GM12878 (cell line): ENCODE results near the gene DAPK3. TPM values are rescaled to one million over a fixed set of nuclear protein-coding genes. Genes with fewer than 3 reads are reported as not detected.

Experiments used
- ATAC-seq: fragments of 200-7000 bp; cut with Tn5 transposase; 3 replicates; pipeline ENCODE4 v1.9.1; 2020; ENCODE audit warnings: mild to moderate bottlenecking, moderate library complexity
- BruUV-seq: library from RNA; stranded (reverse); fragments of 400-500 nt; replicated peaks from 2 replicates; lab custom pipeline; 2021; lab: Mats Ljungman, UMichigan
- CTCF ChIA-PET: fragments of 300-600 bp; sonication (Branson Sonifier 250); formaldehyde crosslinking; extraction: SDS; loops from one replicate; lab custom pipeline; 2021; ENCODE audit warnings: inconsistent platforms; lab: Yijun Ruan, JAX
- POLR2A ChIA-PET: fragments of 350-600 bp; formaldehyde crosslinking; extraction: SDS; loops from one replicate; lab custom pipeline; 2021; ENCODE audit warnings: inconsistent platforms; lab: Charles Lee
- RAD21 ChIA-PET: fragments of 300-600 bp; sonication (Branson Sonifier 250); formaldehyde crosslinking; loops from one replicate; lab custom pipeline; 2023; ENCODE audit warnings: antibody characterized with exemption; ENCODE audit not compliant: unreplicated experiment; lab: Charles Lee
- SMC1A ChIA-PET: fragments of 300-600 bp; sonication (Branson Sonifier 250); formaldehyde crosslinking; loops from one replicate; lab custom pipeline; 2023; ENCODE audit not compliant: unreplicated experiment, uncharacterized antibody; lab: Charles Lee
- DNase-seq: peaks from one replicate; pipeline ENCODE4 v3.0.0-alpha.2; 2011; ENCODE audit warnings: low read depth, low spot score
- FAIRE-seq: peaks from 3 replicates; lab custom pipeline; 2011; peaks lifted over from hg19 to GRCh38; lab: Jason Lieb, UNC
- H2AFZ ChIP-seq: 2 replicates; pipeline ENCODE4 v1.6.0; 2011; ENCODE audit warnings: low read depth, low read length, control low read depth; ENCODE audit not compliant: control insufficient read depth
- H3K27ac ChIP-seq: 2 replicates; pipeline ENCODE4 v1.5.1; 2011; ENCODE audit warnings: control low read depth; ENCODE audit not compliant: control insufficient read depth, insufficient read depth
- H3K27me3 ChIP-seq, 2 experiments: replicated peaks in 1 of 2; 2 replicates each; pipeline versions ENCODE4 v1.6.0 to v1.6.1; 2011; ENCODE audit warnings: low read length in 1 of 2; ENCODE audit not compliant: control insufficient read depth in 2 of 2, insufficient read depth in 2 of 2
- H3K36me3 ChIP-seq, 2 experiments: 2 replicates each; pipeline ENCODE4 v1.5.1; 2011; ENCODE audit warnings: low read length in 1 of 2; ENCODE audit not compliant: control insufficient read depth in 2 of 2, insufficient read depth in 2 of 2
- H3K4me1 ChIP-seq: 2 replicates; pipeline ENCODE4 v1.6.1; 2011; ENCODE audit warnings: mild to moderate bottlenecking, low read length, moderate library complexity, mixed read lengths; ENCODE audit not compliant: control insufficient read depth, insufficient read depth
- H3K4me2 ChIP-seq: 2 replicates; pipeline ENCODE4 v1.6.0; 2011; ENCODE audit warnings: control low read depth; ENCODE audit not compliant: control insufficient read depth, insufficient read depth
- H3K4me3 ChIP-seq: fragments of 200-600 bp; sonication (generic); 2 replicates; pipeline ENCODE4 v1.5.1; 2016
- H3K79me2 ChIP-seq: 2 replicates; pipeline ENCODE4 v1.6.0; 2011; ENCODE audit warnings: low read length; ENCODE audit not compliant: control insufficient read depth, insufficient read depth
- H3K9ac ChIP-seq: 2 replicates; pipeline ENCODE4 v1.8.0; 2011; ENCODE audit warnings: low read length, control low read depth, mixed read lengths; ENCODE audit not compliant: control insufficient read depth, insufficient read depth
- H3K9me3 ChIP-seq: replicated peaks from 3 replicates; pipeline ENCODE4 v1.5.1; 2011; ENCODE audit warnings: mild to moderate bottlenecking, low read length; ENCODE audit not compliant: control insufficient read depth, insufficient read depth
- H4K20me1 ChIP-seq: 2 replicates; pipeline ENCODE4 v1.6.0; 2011; ENCODE audit not compliant: control insufficient read depth, insufficient read depth
- SREBF1 ChIP-seq: IDR thresholded peaks from 2 replicates; pipeline ENCODE4 v1.6.1; 2012; ENCODE audit warnings: mild to moderate bottlenecking, low read length
- ZBTB33 ChIP-seq: fragments of 450-650 bp; IDR thresholded peaks from 2 replicates; pipeline ENCODE4 v1.6.1; 2017; ENCODE audit warnings: mild to moderate bottlenecking
- WGBS: methylation state at CpG from one replicate; pipeline ENCODE4 v1.1.6; 2016; ENCODE audit warnings: low lambda C conversion rate; ENCODE audit not compliant: insufficient replicate concordance, insufficient coverage; ENCODE audit errors: missing lambda C conversion rate; 5-methylcytosine and 5-hydroxymethylcytosine counted together
- in situ Hi-C: fragments of 300-500 bp; cut with MboI; formaldehyde crosslinking; loops from 9 replicates; pipeline ENCODE4 v1.14.3; 2018; ENCODE audit warnings: mixed read lengths
- intact Hi-C: fragments of 100-400 bp; cut with micrococcal nuclease; formaldehyde crosslinking; loops from one replicate; pipeline ENCODE4 v1.14.2; 2022; ENCODE audit not compliant: unreplicated experiment
- polyA plus RNA-seq, 11 experiments: library from polyadenylated mRNA; depleted of rRNA in 4 of 11; unstranded in 6 of 11; stranded (reverse) in 5 of 11; fragments of >200 nt; fragmentation: Nextera tagmentation in 4 of 11; fragmentation: Illumina TruSeq in 1 of 11; extraction: Ambion mirVana in 4 of 11; extraction: Trizol in 1 of 11; gene quantifications; 1 replicate in 1 of 11; 2 replicates in 10 of 11; pipeline versions ENCODE4 v1.2.1 to v1.2.3, GENCODE V29; 2011 to 2016; ENCODE audit warnings: inconsistent platforms in 2 of 11, missing spikeins in 2 of 11, low read depth in 1 of 11
- total RNA-seq, 4 experiments: library from RNA; depleted of rRNA in 3 of 4; stranded (reverse); fragments of >200 nt in 3 of 4; fragmentation: Illumina TruSeq in 1 of 4; extraction: Trizol in 1 of 4; gene quantifications; 2 replicates each; pipeline versions ENCODE4 v1.2.1 to v1.2.3, GENCODE V29; 2013 to 2021

The DAPK3 gene
- total and polyA plus RNA-seq, 10 of the 15 experiments (the other 5 are each of a cell fraction or from before 2014, with no cell fraction given), result 0.13 to 46.4 (median 24.8) TPM

- Histone ChIP-seq H3K36me3 (no peaks in the 10 kb centered on the region), H3K27me3 (no peaks in the 10 kb centered on the region), H3K9me3 (no peaks in the 10 kb centered on the region), H2AFZ (peak overlapping the region; percentile 37), H3K27ac (no peak overlapping the region), H3K4me2 (no peak overlapping the region), H3K4me1 (peaks cover 17% of the 10 kb centered on the region), H3K4me3 (no peak overlapping the region), H3K9ac (no peak overlapping the region), H3K79me2 (no peaks in the 10 kb centered on the region; the same call in 1 of the 2 replicates), H4K20me1 (no peaks in the 10 kb centered on the region)
- intact Hi-C loops (no loop called here), in situ Hi-C loops (loop anchor here (5.0 kb wide), 1 partner anchor 72 kb away; no protein-coding TSS in a partner anchor)
- ATAC-seq (no peak), DNase-seq (no peak), FAIRE-seq (no peak)
- 31% methylated on average over 3 of the region's 3 CpGs for WGBS
- POLR2A ChIA-PET, result interaction anchor here (0.8 to 1.9 kb wide), 4 partner anchors 10 to 141 kb away, joined by 4 to 10 read pairs (median 6); partner anchors contain the start of gene PIAS4
- TF ChIP-seq SREBF1 (no peak), ZBTB33 (0 out of 2 replicates have a peak, but pooled peaks have one; percentile 1)
- RAD21 ChIA-PET, result interaction anchor here (0.9 to 2.4 kb wide), 6 partner anchors 9 to 163 kb away, joined by 3 to 10 read pairs (median 4); partner anchors contain the start of gene CREB3L3
- CTCF ChIA-PET, result interaction anchor here (0.6 to 4.8 kb wide), 9 partner anchors 9 to 217 kb away, joined by 4 to 66 read pairs (median 5); partner anchors contain the start of gene PIAS4
- SMC1A ChIA-PET, result interaction anchor here (1.0 kb wide), 3 partner anchors 10 to 124 kb away, joined by 3 to 4 read pairs (median 3); no protein-coding TSS in a partner anchor
- no TSS peak for BruUV-seq
These were observed 19.9 kb upstream of the DAPK3 start for GRCh38 chr19:3990815-3991117.
